Memory B cell (primary cell): ENCODE results near the gene GP9.
"Not testable (repeated sequence)": the region's sequence is repeated elsewhere in the genome, so short reads cannot be mapped to it uniquely, and the experiment has no call there.

Experiments
- ATAC-seq: fragments of 150-1000 bp; cut with Tn5 transposase; 2 replicates; pipeline ENCODE4 v1.10.0; 2021; ENCODE audit warnings: low read depth, mild to moderate bottlenecking, moderate library complexity
- DNase-seq, 2 donors: peaks; one replicate each; pipeline ENCODE4 v3.0.0; 2022; ENCODE audit warnings: low spot score in 2 of 2
- H3K27ac Mint-ChIP-seq: one replicate; pipeline ENCODE4 v1.8.0; 2022; ENCODE audit warnings: mild to moderate bottlenecking, moderate library complexity, mixed read lengths
- H3K27me3 Mint-ChIP-seq: one replicate; pipeline ENCODE4 v1.8.0; 2022; ENCODE audit warnings: mixed read lengths
- H3K36me3 Mint-ChIP-seq: one replicate; pipeline ENCODE4 v1.8.0; 2022; ENCODE audit warnings: mild to moderate bottlenecking, mixed read lengths
- H3K4me1 Mint-ChIP-seq: one replicate; pipeline ENCODE4 v1.8.0; 2022; ENCODE audit warnings: mixed read lengths
- H3K4me3 Mint-ChIP-seq: one replicate; pipeline ENCODE4 v1.8.0; 2022; ENCODE audit warnings: mild to moderate bottlenecking, moderate library complexity, mixed read lengths
- H3K9me3 Mint-ChIP-seq: one replicate; pipeline ENCODE4 v1.8.0; 2022; ENCODE audit warnings: mixed read lengths

The GP9 gene

GRCh38 chr3:129063841-129064482 is 3.4 kb downstream of the GP9 start:
- Mint-ChIP-seq H3K27ac (no peak overlapping the region), H3K9me3 (no peaks in the 10 kb centered on the region), H3K27me3 (peaks cover 30% of the 10 kb centered on the region), H3K4me1 (no peaks in the 10 kb centered on the region), H3K36me3 (no peaks in the 10 kb centered on the region), H3K4me3 (no peak overlapping the region)
- DNase-seq (no peak), ATAC-seq (no peak)

DNA sequence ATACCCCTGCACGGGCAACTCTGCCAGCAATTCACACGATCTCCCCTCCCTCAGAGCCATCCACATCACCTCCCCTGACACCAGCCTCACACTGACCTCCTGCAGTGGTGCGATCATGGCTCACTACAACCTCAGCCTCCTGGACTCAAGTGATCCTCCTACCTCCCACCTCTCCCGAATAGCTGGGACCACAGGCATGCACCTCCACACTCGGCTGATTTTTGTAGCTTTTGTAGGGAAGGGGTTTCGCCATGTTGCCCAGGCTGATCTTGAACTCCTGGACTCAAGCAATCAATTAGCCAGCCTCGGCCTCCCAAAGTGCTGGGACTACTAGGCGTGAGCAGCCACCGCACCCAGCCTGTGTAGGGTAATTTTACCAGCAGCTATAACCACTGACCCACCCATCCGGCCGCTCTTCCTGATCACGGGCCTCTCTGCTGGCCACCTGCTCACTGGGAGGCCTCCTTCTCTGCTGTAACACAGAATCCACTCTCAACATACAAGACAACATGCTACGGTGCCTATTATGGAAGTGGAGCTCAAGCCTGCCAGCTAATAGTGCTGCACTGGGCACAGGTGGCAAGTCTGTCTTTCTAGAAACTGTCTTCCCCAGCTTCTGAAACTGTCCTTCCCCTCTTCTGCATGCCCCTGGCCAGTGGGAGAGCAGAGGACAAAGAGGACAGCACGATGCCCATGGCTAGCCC is 4.6 kb downstream of the GP9 start:
- no peaks in the 10 kb centered on the region for H3K36me3 Mint-ChIP-seq
- peaks cover 30% of the 10 kb centered on the region for H3K27me3 Mint-ChIP-seq
- H3K4me1 Mint-ChIP-seq = peaks cover 5% of the 10 kb centered on the region
- no peak overlapping the region for H3K4me3 Mint-ChIP-seq
- DNase-seq = no peak
- H3K27ac Mint-ChIP-seq = no peak overlapping the region
- ATAC-seq = no peak
- no peaks in the 10 kb centered on the region for H3K9me3 Mint-ChIP-seq

DNA sequence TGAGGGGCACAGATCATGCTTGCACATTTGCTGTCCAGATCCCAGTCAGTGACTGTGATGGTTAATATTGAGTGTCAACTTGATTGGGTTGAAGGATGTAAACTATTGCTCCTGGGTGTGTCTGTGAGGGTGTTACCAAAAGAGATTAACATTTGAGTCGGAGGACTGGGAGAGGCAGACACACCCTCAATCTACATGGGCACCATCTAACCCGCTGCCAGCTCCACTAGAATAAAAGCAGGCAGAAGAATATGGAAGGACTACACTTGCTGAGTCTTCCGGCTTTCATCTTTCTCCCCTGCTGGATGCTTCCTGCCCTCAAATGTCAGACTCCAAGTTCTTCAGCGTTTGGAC is 5.1 kb downstream of the GP9 start:
- H3K4me3 Mint-ChIP-seq = no peak overlapping the region
- H3K27me3 Mint-ChIP-seq = peaks cover 32% of the 10 kb centered on the region
- H3K9me3 Mint-ChIP-seq = no peaks in the 10 kb centered on the region
- no peak overlapping the region for H3K27ac Mint-ChIP-seq
- DNase-seq (no peak), ATAC-seq (no peak)
- H3K36me3 Mint-ChIP-seq = no peaks in the 10 kb centered on the region
- H3K4me1 Mint-ChIP-seq = peaks cover 8% of the 10 kb centered on the region

DNA sequence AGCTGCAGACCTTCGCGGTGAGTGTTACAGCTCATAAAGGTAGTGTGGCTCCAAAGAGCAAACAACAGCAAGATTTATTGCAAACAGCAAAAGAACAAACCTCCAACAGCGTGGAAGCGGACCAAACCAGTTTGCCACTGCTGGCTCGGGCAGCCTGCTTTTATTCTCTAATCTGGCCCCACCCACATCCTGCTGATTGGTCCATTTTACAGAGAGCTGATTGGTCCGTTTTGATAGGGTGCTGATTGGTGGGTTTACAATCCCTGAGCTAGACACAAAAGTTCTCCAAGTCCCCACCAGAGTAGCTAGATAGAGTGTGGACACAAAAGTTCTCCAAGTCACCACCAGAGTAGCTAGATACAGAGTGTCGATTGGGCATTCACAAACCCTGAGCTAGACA is 7.1 kb downstream of the GP9 start:
- peaks cover 30% of the 10 kb centered on the region for H3K27me3 Mint-ChIP-seq
- not testable (repeated sequence) for H3K4me1 Mint-ChIP-seq, DNase-seq, H3K36me3 Mint-ChIP-seq, ATAC-seq, H3K27ac Mint-ChIP-seq, H3K9me3 Mint-ChIP-seq
- peak overlapping the region; percentile 27 for H3K4me3 Mint-ChIP-seq

GRCh38 chr3:129068291-129068886 is 7.8 kb downstream of the GP9 start:
- Mint-ChIP-seq H3K4me3 (peak overlapping the region; percentile 27), H3K4me1 (peaks cover 8% of the 10 kb centered on the region), H3K9me3 (no peaks in the 10 kb centered on the region), H3K27ac (no peak overlapping the region), H3K36me3 (no peaks in the 10 kb centered on the region), H3K27me3 (peaks cover 30% of the 10 kb centered on the region)
- ATAC-seq (peak; percentile 15), DNase-seq (no peak)

DNA sequence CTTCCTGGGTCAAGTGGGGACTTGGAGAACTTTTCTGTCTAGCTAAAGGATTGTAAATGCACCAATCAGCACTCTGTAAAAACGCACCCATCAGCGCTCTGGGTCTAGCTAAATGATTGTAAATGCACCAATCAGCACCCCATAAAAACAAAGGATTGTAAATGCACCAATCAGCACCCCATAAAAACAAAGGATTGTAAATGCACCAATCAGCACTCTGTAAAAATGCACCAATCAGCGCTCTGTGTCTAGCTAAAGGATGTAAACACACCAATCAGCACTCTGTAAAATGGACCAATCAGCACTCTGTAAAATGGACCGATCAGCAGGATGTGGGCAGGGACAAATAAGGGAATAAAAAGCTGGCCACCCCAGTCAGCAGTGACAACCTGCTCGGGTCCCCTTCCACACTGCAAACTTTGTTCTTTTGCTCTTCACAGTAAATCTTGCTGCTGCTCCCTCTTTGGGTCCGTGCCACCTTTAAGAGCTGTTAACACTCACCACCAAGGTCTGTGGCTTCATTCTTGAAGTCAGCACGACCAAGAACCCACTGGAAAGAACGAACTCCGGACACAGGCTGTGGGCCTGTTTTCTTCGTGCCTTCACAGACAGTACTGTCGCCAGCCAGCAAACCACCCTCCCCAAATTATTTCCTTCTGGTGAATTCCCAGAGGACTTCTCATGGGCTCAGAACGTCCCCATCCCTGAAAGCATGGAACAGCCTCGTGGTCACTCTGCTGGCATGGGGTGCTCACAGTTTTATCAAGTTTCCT is 8.9 kb downstream of the GP9 start:
- H3K27ac Mint-ChIP-seq, H3K4me3 Mint-ChIP-seq, ATAC-seq, H3K4me1 Mint-ChIP-seq, H3K9me3 Mint-ChIP-seq, H3K36me3 Mint-ChIP-seq, DNase-seq: not testable (repeated sequence)
- H3K27me3 Mint-ChIP-seq = peaks cover 30% of the 10 kb centered on the region

GRCh38 chr3:129070086-129070885 is 9.7 kb downstream of the GP9 start:
- no peak for DNase-seq
- Mint-ChIP-seq H3K27ac (no peak overlapping the region), H3K4me1 (peaks cover 8% of the 10 kb centered on the region), H3K9me3 (no peaks in the 10 kb centered on the region), H3K4me3 (no peak overlapping the region), H3K27me3 (peaks cover 26% of the 10 kb centered on the region), H3K36me3 (no peaks in the 10 kb centered on the region)
- ATAC-seq = no peak

- Mint-ChIP-seq H3K4me1 (no peaks in the 10 kb centered on the region), H3K4me3 (no peak overlapping the region), H3K9me3 (no peaks in the 10 kb centered on the region), H3K27ac (no peak overlapping the region), H3K36me3 (no peaks in the 10 kb centered on the region), H3K27me3 (peaks cover 6% of the 10 kb centered on the region)
- ATAC-seq = no peak
- DNase-seq = no peak
Measured at GRCh38 chr3:129077222-129077621, 16.6 kb downstream of the GP9 start.

DNA sequence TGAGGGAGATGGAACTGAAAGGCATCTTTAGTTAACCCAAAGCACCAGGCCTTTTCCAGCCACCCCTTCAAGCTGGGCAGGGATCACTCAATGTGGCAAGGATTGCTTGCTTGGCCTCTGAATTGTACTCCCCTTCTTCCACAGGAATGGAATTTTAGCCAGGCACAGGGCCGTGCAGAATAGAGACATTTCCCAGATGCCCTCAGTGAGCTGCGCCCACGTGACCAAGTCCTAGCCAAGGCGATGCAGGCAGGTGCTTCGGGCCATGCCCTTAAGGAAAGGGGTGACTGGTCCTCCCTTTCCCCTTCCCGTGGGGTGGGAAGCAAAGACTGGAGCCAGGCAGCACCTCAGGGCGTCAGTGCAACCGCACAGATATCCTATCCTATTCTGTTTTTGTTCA is 17.9 kb downstream of the GP9 start:
- Mint-ChIP-seq H3K27me3 (peaks cover 3% of the 10 kb centered on the region), H3K36me3 (no peaks in the 10 kb centered on the region), H3K9me3 (no peaks in the 10 kb centered on the region), H3K4me3 (no peak overlapping the region), H3K27ac (no peak overlapping the region), H3K4me1 (no peaks in the 10 kb centered on the region)
- no peak for DNase-seq
- ATAC-seq = no peak

DNA sequence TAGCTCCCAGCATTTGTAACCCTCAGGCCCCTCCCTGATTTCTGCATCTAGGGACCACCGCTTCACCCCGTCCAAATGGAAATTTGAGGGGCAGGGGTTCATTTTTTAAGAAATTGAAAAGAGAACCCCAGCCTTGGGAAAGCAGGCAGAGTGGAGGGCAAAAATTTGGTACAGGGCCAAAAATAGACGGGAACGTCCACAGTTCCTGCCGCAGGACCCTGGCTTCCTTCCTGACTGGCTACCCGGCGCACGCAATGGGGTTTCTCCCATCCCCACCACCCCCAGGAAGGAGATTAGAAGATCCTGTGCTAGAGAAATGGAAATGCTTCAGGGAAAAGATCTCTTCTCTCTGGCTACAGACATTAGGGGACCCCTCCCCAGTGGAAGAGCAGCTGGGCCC is 20.9 kb downstream of the GP9 start:
- no peak overlapping the region for H3K4me3 Mint-ChIP-seq
- ATAC-seq = no peak
- no peaks in the 10 kb centered on the region for H3K4me1 Mint-ChIP-seq
- DNase-seq = no peak
- H3K27me3 Mint-ChIP-seq = peaks cover 5% of the 10 kb centered on the region
- no peaks in the 10 kb centered on the region for H3K9me3 Mint-ChIP-seq
- H3K27ac Mint-ChIP-seq = no peak overlapping the region
- H3K36me3 Mint-ChIP-seq = no peaks in the 10 kb centered on the region

- no peak overlapping the region for H3K4me3 Mint-ChIP-seq
- peaks cover 5% of the 10 kb centered on the region for H3K27me3 Mint-ChIP-seq
- H3K9me3 Mint-ChIP-seq = no peaks in the 10 kb centered on the region
- no peak overlapping the region for H3K27ac Mint-ChIP-seq
- ATAC-seq (no peak), DNase-seq (no peak)
- no peaks in the 10 kb centered on the region for H3K36me3 Mint-ChIP-seq
- no peaks in the 10 kb centered on the region for H3K4me1 Mint-ChIP-seq
Measured at GRCh38 chr3:129082026-129082425, 21.4 kb downstream of the GP9 start.

DNA sequence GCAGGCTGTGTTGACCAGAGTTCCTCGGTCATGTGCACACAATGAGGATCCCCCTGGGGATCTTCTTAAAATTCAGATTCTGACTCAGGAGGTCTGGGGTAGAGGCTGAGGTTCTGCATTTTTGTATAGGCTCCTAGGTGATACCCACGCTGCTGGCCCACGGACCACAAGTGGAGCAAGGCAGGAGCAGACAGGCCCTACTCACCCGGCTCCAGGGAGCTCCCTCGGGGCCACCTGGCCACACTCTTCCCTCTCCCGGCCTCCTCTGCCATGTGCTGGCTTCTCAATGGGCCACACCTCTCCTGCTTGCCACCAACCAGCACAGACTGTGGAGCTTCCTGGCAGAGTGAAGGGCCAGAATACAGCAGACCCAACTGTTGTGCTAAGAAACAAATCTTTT is 23.9 kb downstream of the GP9 start:
- no peak overlapping the region for H3K27ac Mint-ChIP-seq
- no peak for ATAC-seq
- peaks cover 5% of the 10 kb centered on the region for H3K27me3 Mint-ChIP-seq
- no peak for DNase-seq
- H3K4me3 Mint-ChIP-seq = no peak overlapping the region
- no peaks in the 10 kb centered on the region for H3K4me1 Mint-ChIP-seq
- no peaks in the 10 kb centered on the region for H3K9me3 Mint-ChIP-seq
- H3K36me3 Mint-ChIP-seq = no peaks in the 10 kb centered on the region

- DNase-seq = no peak
- Mint-ChIP-seq H3K27ac (no peak overlapping the region), H3K9me3 (no peaks in the 10 kb centered on the region), H3K27me3 (peaks cover 5% of the 10 kb centered on the region), H3K36me3 (no peaks in the 10 kb centered on the region), H3K4me3 (no peak overlapping the region), H3K4me1 (no peaks in the 10 kb centered on the region)
- no peak for ATAC-seq
Measured at GRCh38 chr3:129085165-129085715, 24.7 kb downstream of the GP9 start.
